Measurements from ENCODE around the gene STRIP2.

STRIP2 gene

GRCh38 chr7:129535896-129536295, 101.7 kb downstream of the STRIP2 start:
- DNase-seq = no peak

- no peak for DNase-seq
Observed at GRCh38 chr7:129536323-129536722, 102.1 kb downstream of the STRIP2 start.

All from islet precursor cell (in vitro differentiated cells).